Measurements from ENCODE around the gene PDE4D. TPM values are rescaled to one million over a fixed set of nuclear protein-coding genes. Genes with fewer than 3 reads are reported as not detected.

Gene PDE4D
- total and polyA plus RNA-seq, 2 donors = 21.2 to 30.3 TPM

DNA sequence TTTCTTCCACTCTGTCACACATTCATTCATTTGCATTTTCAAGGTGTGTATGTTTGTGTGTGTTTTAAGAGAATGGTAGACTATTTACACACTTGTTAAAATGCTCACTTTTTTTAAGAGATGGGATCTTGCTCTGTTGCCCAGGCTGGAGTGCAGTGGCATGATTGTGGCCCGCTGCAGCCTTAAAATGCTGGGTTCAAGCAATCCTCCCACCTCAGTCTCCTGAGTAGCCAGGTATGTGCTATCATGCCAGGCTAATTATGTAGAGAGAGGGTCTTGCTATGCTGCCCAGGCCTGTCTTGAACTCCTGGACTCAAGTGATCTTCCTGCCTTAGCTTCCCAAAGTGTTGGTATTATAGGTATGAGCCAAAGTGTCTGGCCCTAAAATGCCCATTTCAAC, 173.5 kb downstream of the PDE4D start:
- H3K4me3 ChIP-seq (ENCODE audit: low read length in 2 of 2) = no peak overlapping the region
- 98% methylated on average over 1 of the region's 1 CpG for WGBS
- H3K4me1 ChIP-seq (ENCODE audit: control insufficient read depth in 2 of 2, insufficient read depth in 2 of 2, low read length in 2 of 2) = no peaks in the 10 kb centered on the region
- H3K27me3 ChIP-seq (ENCODE audit: control insufficient read depth in 2 of 2, insufficient read depth in 1 of 2, low read length in 1 of 2) = no peaks in the 10 kb centered on the region
- peaks cover 0 to 3% of the 10 kb centered on the region in 2 donors for H3K9me3 ChIP-seq (ENCODE audit: control insufficient read depth in 2 of 2, insufficient read depth in 1 of 2, low read length in 1 of 2)
- no peak for DNase-seq (ENCODE audit: low read depth in 6 of 9, low spot score in 9 of 9)
- no peaks in the 10 kb centered on the region for H3K36me3 ChIP-seq (ENCODE audit: control insufficient read depth in 2 of 2, insufficient read depth in 2 of 2, low read length in 1 of 2)
- no peak overlapping the region for H3K27ac ChIP-seq (ENCODE audit: low read depth in 1 of 2, low read length in 1 of 2)

DNA sequence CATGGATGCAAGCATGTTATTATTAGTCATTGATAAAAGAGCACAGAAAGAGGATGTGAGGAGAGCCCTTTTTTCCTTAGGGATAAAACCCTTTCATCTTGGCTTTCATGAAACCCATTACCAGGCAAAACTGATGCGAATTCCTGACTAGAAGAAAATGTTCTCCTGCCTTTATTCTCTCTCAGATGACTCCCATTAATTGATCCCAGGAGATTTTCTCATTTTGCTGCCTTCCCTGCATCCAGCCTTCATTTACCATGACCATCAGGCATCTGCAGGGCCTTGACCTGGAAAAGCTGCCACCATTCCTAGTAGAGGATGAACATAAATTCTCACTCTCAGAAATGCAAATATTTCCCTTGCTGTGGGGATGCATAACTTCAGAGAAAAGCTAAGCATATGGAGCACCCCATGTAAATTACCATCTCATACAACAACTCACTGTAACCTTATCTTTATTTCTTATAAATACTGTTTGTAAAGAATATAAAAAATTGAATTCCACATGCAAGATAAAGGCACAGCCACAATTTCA, 176.5 kb downstream of the PDE4D start:
- 43% methylated on average over 1 of the region's 1 CpG for WGBS
- Histone ChIP-seq H3K27ac (ENCODE audit: low read depth in 1 of 2, low read length in 1 of 2) (no peak overlapping the region), H3K36me3 (ENCODE audit: control insufficient read depth in 2 of 2, insufficient read depth in 2 of 2, low read length in 1 of 2) (peaks cover 0 to 4% of the 10 kb centered on the region in 2 donors), H3K9me3 (ENCODE audit: control insufficient read depth in 2 of 2, insufficient read depth in 1 of 2, low read length in 1 of 2) (peaks cover 1 to 17% of the 10 kb centered on the region in 2 donors), H3K27me3 (ENCODE audit: control insufficient read depth in 2 of 2, insufficient read depth in 1 of 2, low read length in 1 of 2) (no peaks in the 10 kb centered on the region), H3K4me3 (ENCODE audit: low read length in 2 of 2) (no peak overlapping the region), H3K4me1 (ENCODE audit: control insufficient read depth in 2 of 2, insufficient read depth in 2 of 2, low read length in 2 of 2) (no peaks in the 10 kb centered on the region)
- no peak for DNase-seq (ENCODE audit: low read depth in 6 of 9, low spot score in 9 of 9)

DNA sequence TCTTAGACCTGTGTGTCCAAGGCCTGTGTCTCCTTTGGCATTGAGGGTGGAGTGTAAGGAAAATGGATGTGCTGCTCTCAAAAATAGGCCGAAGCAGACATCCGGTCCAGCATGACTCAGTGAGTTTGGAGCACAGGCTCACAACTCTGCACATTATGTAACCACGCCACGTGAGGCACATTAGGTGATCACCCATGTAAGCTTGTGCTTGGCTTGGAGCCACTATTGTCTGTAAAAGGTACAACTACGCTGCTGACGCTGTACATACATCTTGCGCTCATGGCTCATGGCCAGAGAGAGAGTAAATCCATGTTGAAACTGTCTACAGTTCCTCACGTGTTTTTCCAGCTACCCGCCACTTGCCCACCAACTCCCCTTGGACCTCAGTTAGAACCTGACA, 177.5 kb downstream of the PDE4D start:
- 93% methylated on average over 9 of the region's 9 CpGs for WGBS
- DNase-seq (ENCODE audit: low read depth in 6 of 9, low spot score in 9 of 9) = no peak
- no peaks in the 10 kb centered on the region for H3K4me1 ChIP-seq (ENCODE audit: control insufficient read depth in 2 of 2, insufficient read depth in 2 of 2, low read length in 2 of 2)
- peaks cover 1 to 17% of the 10 kb centered on the region in 2 donors for H3K9me3 ChIP-seq (ENCODE audit: control insufficient read depth in 2 of 2, insufficient read depth in 1 of 2, low read length in 1 of 2)
- no peak overlapping the region for H3K4me3 ChIP-seq (ENCODE audit: low read length in 2 of 2)
- no peaks in the 10 kb centered on the region for H3K27me3 ChIP-seq (ENCODE audit: control insufficient read depth in 2 of 2, insufficient read depth in 1 of 2, low read length in 1 of 2)
- H3K27ac ChIP-seq (ENCODE audit: low read depth in 1 of 2, low read length in 1 of 2) = no peak overlapping the region
- peaks cover 0 to 4% of the 10 kb centered on the region in 2 donors for H3K36me3 ChIP-seq (ENCODE audit: control insufficient read depth in 2 of 2, insufficient read depth in 2 of 2, low read length in 1 of 2)

- no peaks in the 10 kb centered on the region for H3K27me3 ChIP-seq (ENCODE audit: control insufficient read depth in 2 of 2, insufficient read depth in 1 of 2, low read length in 1 of 2)
- peaks cover 1 to 17% of the 10 kb centered on the region in 2 donors for H3K9me3 ChIP-seq (ENCODE audit: control insufficient read depth in 2 of 2, insufficient read depth in 1 of 2, low read length in 1 of 2)
- peaks cover 0 to 4% of the 10 kb centered on the region in 2 donors for H3K36me3 ChIP-seq (ENCODE audit: control insufficient read depth in 2 of 2, insufficient read depth in 2 of 2, low read length in 1 of 2)
- no peak overlapping the region for H3K4me3 ChIP-seq (ENCODE audit: low read length in 2 of 2)
- no peak overlapping the region for H3K27ac ChIP-seq (ENCODE audit: low read depth in 1 of 2, low read length in 1 of 2)
- no peak for DNase-seq (ENCODE audit: low read depth in 6 of 9, low spot score in 9 of 9)
- WGBS = 98% methylated on average over 5 of the region's 5 CpGs
- H3K4me1 ChIP-seq (ENCODE audit: control insufficient read depth in 2 of 2, insufficient read depth in 2 of 2, low read length in 2 of 2) = no peaks in the 10 kb centered on the region
Observed at GRCh38 chr5:59715228-59715627, 178.3 kb downstream of the PDE4D start.

DNA sequence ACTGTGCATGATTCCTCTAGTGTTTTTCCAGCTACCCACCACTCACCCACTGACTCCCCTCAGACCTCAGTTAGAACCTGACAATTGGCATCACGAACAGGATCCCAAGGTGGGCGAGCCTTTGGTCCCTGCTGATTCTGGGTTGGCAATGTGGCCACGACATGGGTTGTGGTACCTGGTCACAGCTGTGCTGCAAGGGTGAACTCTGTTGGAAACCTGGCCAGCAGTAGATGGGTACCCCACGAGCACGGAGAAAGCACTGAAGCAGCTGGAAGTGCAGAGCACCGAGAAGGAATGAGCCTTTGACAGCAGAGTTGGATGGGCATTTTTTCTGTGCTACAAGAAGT, 180.1 kb downstream of the PDE4D start:
- Histone ChIP-seq H3K9me3 (ENCODE audit: control insufficient read depth in 2 of 2, insufficient read depth in 1 of 2, low read length in 1 of 2) (peaks cover 1 to 17% of the 10 kb centered on the region in 2 donors), H3K36me3 (ENCODE audit: control insufficient read depth in 2 of 2, insufficient read depth in 2 of 2, low read length in 1 of 2) (peaks cover 0 to 4% of the 10 kb centered on the region in 2 donors), H3K27ac (ENCODE audit: low read depth in 1 of 2, low read length in 1 of 2) (no peak overlapping the region), H3K4me1 (ENCODE audit: control insufficient read depth in 2 of 2, insufficient read depth in 2 of 2, low read length in 2 of 2) (no peaks in the 10 kb centered on the region), H3K4me3 (ENCODE audit: low read length in 2 of 2) (no peak overlapping the region), H3K27me3 (ENCODE audit: control insufficient read depth in 2 of 2, insufficient read depth in 1 of 2, low read length in 1 of 2) (no peaks in the 10 kb centered on the region)
- DNase-seq (ENCODE audit: low read depth in 6 of 9, low spot score in 9 of 9) = no peak
- WGBS = 93% methylated on average over 6 of the region's 6 CpGs

DNA sequence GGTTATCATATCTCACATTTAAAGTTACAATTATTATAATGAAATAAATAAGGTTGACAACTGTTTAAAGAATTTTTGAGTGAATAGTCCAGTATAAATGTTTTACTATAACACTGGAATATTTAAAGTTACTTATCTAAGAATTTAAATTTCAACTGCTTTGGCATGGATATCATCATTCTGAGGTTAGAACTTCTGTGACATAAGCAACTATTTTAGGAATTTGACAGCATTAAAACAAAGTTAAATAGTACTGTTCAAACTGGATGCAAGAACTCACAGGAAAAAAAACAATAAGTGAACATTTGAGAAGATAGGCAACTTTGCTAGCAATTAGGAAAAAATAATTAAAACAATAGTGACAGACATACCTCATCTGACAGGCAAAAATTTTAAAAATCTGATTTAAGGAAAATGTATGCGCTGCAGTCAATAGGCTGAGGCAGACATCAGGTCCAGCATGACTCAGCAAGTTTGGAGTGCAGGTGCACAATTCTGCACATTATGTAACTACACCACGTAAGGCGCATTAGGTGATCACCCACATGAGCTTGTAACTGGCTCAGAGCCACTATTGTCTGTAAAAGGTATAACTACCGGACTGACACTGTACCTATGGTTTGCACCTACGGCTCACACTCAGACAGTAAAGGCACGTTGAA, 180.6 kb downstream of the PDE4D start:
- Histone ChIP-seq H3K4me3 (ENCODE audit: low read length in 2 of 2) (no peak overlapping the region), H3K9me3 (ENCODE audit: control insufficient read depth in 2 of 2, insufficient read depth in 1 of 2, low read length in 1 of 2) (peaks cover 1 to 17% of the 10 kb centered on the region in 2 donors), H3K27ac (ENCODE audit: low read depth in 1 of 2, low read length in 1 of 2) (no peak overlapping the region), H3K27me3 (ENCODE audit: control insufficient read depth in 2 of 2, insufficient read depth in 1 of 2, low read length in 1 of 2) (no peaks in the 10 kb centered on the region), H3K36me3 (ENCODE audit: control insufficient read depth in 2 of 2, insufficient read depth in 2 of 2, low read length in 1 of 2) (peaks cover 0 to 4% of the 10 kb centered on the region in 2 donors), H3K4me1 (ENCODE audit: control insufficient read depth in 2 of 2, insufficient read depth in 2 of 2, low read length in 2 of 2) (no peaks in the 10 kb centered on the region)
- DNase-seq (ENCODE audit: low read depth in 6 of 9, low spot score in 9 of 9) = peak in 4 of 9 donors; percentile 2 to 42 (median 4)
- WGBS = 92% methylated on average over 6 of the region's 6 CpGs

DNA sequence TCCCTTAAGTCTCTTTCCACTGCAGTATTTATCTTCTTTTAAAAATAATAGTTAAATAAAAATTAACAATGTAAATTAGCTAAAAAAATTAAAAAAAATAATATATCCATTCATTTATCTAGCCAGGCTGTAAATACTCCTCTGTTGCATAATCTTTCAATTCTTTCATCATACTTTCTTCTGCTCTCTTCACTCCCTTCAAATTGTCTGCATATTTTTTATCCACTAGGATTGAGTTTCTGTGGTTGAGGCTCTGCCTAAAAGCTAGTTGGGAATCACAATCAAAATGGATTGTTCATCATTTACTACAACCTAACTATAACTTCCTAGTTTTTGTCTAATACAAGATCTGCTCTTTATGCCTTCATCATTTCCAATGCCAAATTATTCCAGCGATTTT, 182.2 kb downstream of the PDE4D start:
- Histone ChIP-seq H3K36me3 (ENCODE audit: control insufficient read depth in 2 of 2, insufficient read depth in 2 of 2, low read length in 1 of 2) (peaks cover 0 to 4% of the 10 kb centered on the region in 2 donors), H3K4me3 (ENCODE audit: low read length in 2 of 2) (no peak overlapping the region), H3K27me3 (ENCODE audit: control insufficient read depth in 2 of 2, insufficient read depth in 1 of 2, low read length in 1 of 2) (no peaks in the 10 kb centered on the region), H3K9me3 (ENCODE audit: control insufficient read depth in 2 of 2, insufficient read depth in 1 of 2, low read length in 1 of 2) (peaks cover 1 to 17% of the 10 kb centered on the region in 2 donors), H3K4me1 (ENCODE audit: control insufficient read depth in 2 of 2, insufficient read depth in 2 of 2, low read length in 2 of 2) (no peaks in the 10 kb centered on the region), H3K27ac (ENCODE audit: low read depth in 1 of 2, low read length in 1 of 2) (no peak overlapping the region)
- 81% methylated on average over 1 of the region's 1 CpG for WGBS
- DNase-seq (ENCODE audit: low read depth in 6 of 9, low spot score in 9 of 9) = no peak

DNA sequence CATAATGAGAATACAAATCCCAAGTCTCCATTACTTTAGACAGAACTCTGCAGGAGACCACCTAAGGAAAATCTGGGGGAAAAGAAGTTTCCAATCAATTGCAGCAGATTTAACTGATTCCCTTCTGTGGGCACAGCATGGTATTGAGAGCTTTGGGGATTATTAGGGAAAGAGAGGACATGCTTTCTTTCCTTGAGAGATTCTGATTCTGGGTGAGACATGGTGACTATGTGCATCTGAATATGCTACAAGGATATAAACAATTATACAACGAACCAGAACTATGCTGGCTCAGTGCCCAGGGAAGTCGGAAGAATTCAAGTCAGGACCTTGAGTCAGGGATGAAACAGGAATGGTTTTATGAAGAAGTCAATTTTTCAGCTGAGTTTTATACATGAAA, 183.7 kb downstream of the PDE4D start:
- H3K4me1 ChIP-seq (ENCODE audit: control insufficient read depth in 2 of 2, insufficient read depth in 2 of 2, low read length in 2 of 2) = no peaks in the 10 kb centered on the region
- no peak overlapping the region for H3K4me3 ChIP-seq (ENCODE audit: low read length in 2 of 2)
- no peaks in the 10 kb centered on the region for H3K27me3 ChIP-seq (ENCODE audit: control insufficient read depth in 2 of 2, insufficient read depth in 1 of 2, low read length in 1 of 2)
- 84% methylated on average over 2 of the region's 2 CpGs for WGBS
- no peak for DNase-seq (ENCODE audit: low read depth in 6 of 9, low spot score in 9 of 9)
- peaks cover 1 to 12% of the 10 kb centered on the region in 2 donors for H3K9me3 ChIP-seq (ENCODE audit: control insufficient read depth in 2 of 2, insufficient read depth in 1 of 2, low read length in 1 of 2)
- peaks cover 0 to 4% of the 10 kb centered on the region in 2 donors for H3K36me3 ChIP-seq (ENCODE audit: control insufficient read depth in 2 of 2, insufficient read depth in 2 of 2, low read length in 1 of 2)
- H3K27ac ChIP-seq (ENCODE audit: low read depth in 1 of 2, low read length in 1 of 2) = no peak overlapping the region

DNA sequence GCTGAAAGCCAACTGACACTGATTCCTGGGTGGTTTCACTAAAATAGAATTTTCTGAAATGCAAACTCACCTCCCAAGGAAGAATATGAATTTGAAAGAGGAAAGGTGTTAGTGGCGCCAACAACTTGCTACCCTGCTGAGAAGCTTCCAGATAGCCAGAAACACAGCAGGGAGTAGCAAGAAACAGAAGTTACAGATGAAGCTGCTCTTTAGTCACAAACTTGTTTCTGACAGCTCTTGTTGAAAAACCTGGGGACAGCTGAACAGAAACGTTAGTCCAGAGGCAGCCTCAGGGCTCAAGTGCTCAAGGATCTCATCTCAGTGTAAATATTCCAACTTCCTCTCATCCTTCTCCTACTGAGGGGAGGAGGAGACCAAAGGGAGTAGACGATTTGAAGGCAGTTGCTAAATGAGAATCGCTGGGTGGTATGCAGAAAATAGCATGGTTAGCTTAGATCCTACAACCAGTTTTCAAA, 184.1 kb downstream of the PDE4D start:
- Histone ChIP-seq H3K27me3 (ENCODE audit: control insufficient read depth in 2 of 2, insufficient read depth in 1 of 2, low read length in 1 of 2) (no peaks in the 10 kb centered on the region), H3K27ac (ENCODE audit: low read depth in 1 of 2, low read length in 1 of 2) (no peak overlapping the region), H3K4me1 (ENCODE audit: control insufficient read depth in 2 of 2, insufficient read depth in 2 of 2, low read length in 2 of 2) (no peaks in the 10 kb centered on the region), H3K9me3 (ENCODE audit: control insufficient read depth in 2 of 2, insufficient read depth in 1 of 2, low read length in 1 of 2) (peaks cover 1 to 12% of the 10 kb centered on the region in 2 donors), H3K36me3 (ENCODE audit: control insufficient read depth in 2 of 2, insufficient read depth in 2 of 2, low read length in 1 of 2) (peaks cover 0 to 4% of the 10 kb centered on the region in 2 donors), H3K4me3 (ENCODE audit: low read length in 2 of 2) (no peak overlapping the region)
- no peak for DNase-seq (ENCODE audit: low read depth in 6 of 9, low spot score in 9 of 9)
- WGBS = 62% methylated on average over 4 of the region's 4 CpGs
